ENCODE measurements around the gene PTTG1IP2.
"Not testable (repeated sequence)": the region's sequence is repeated elsewhere in the genome, so short reads cannot be mapped to it uniquely, and the experiment has no call there.

PTTG1IP2 gene

GRCh38 chr7:90469554-90469953 is at the start of gene PTTG1IP2:
Gene PTTG1IP2, plus strand, starts transcription at chr7:90469639. Its CDS starts 148 bp downstream, at chr7:90469787.
- DNase-seq (ENCODE audit: low read depth in 2 of 2, low spot score in 1 of 2) = no peak

DNA sequence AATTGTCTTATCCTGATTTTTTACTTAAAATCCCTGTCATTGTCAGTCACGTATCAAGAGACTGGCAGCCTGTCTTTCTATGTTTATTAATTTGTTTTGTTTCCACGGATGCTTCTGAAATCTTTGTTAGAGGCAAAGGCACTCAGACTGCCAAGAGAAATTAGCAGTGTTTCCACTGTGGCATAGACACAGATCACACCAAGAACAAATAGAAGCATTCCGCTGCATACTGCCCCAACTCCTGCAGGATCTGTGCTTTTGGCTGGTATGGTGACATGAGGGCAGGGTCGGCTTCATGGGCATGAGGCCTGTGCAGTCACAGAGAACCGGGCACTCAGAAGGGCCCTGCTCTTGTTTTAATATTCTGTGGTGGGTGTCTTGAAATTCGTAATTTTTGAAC is 47.8 kb upstream of the PTTG1IP2 start:
- no peak for DNase-seq (ENCODE audit: low read depth in 2 of 2, low spot score in 1 of 2)

DNA sequence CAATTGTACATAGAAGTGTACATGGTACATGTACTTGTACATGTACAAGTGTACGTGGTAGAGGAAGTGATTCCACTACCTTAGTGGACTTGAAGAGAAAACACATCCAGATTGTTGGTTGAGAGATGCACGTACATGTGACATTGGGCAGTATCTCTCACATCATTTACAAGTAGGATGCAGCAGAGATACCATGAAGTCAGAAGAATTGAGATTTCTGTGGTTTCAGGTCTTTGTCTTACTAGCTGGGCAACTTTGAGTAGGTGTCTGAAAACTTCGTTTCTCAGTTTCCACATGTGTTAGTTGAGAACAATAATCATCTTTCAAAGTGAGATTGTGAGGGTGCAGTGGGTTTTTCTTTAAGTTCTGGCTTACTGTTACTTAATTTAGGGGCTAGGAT is 44.7 kb upstream of the PTTG1IP2 start:
- DNase-seq (ENCODE audit: low read depth in 2 of 2, low spot score in 1 of 2) = no peak

DNA sequence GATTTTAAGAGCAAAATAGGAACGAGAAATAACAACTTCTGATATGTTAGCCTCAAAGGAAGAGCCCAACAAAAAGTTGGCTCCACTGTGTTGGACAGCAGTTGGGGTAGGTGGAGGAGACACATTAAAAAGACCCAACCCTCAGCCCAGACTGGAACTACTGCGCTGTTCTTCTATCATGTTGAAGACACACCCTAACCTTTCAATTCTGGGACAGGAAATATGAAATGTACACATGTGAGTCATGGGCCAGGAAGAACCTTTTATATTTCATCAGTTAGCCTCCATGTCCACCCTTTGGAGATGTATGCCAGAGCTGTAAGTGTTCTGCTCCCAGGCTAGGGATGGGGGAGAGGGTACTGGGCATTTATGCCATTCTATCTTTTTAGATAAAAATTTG is 44.1 kb upstream of the PTTG1IP2 start:
- DNase-seq (ENCODE audit: low read depth in 2 of 2, low spot score in 1 of 2) = no peak

DNA sequence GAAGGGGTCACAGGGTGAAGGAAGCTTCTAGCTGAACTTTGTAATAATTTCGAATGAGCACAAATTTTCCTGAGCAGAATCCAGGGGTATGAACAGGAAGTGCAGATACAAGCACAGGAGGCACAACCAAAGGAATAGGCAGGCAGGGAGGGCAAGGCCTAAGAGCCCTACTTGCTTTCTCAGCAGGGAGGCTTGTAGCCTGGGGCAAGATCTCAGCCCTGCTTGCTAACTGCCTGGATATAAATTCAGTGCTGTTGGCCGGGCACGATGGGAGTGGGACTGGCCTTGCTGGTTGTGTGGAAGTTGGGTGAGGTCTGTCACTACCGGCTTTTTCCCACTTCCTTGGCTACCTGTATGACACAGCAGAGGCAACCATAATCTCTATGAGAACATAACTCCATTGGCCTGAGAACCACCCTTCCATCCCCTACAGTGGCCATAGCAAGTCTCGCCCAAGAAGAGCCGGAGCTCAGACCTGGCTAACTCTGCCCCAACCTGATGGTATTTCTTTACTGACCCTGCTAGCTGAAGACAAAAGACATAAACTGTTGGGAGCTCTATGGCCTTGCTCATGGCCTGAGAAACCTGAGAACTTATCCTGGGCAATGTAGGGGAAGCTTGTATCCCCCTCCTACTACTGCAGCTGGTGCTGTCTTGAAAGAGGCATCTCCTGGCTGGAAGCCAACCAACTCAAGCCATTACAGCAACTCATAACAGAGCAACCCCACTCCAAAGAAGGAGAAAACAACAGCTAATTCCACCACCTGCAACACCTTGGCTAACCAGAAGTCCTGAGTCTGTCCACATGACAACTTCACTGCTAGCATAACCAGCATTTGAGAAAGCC is 38.6 kb upstream of the PTTG1IP2 start:
- DNase-seq (ENCODE audit: low read depth in 2 of 2, low spot score in 1 of 2) = no peak

- no peak for DNase-seq (ENCODE audit: low read depth in 2 of 2, low spot score in 1 of 2)
These were observed 36.7 kb upstream of the PTTG1IP2 start for GRCh38 chr7:90432752-90433151.

DNA sequence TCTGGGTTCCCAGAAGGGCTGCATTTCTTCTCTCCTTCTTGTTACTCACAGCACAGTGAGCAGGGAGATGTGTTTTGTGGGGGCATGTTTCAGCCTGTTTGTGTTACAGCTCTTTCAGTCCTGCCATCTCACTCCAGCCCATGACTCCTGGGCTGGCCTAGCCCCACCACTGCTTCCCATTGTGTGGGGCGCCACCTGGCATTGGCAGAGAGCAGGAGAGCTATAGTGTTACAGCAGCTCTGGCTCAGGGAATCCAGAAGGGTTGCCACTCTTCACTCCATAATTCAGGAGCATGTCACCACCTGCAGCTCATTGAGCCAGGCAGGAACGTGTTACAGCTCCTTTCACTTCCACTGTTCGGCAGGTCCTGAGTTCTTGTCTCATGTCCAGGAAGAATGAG is 36.2 kb upstream of the PTTG1IP2 start:
- DNase-seq (ENCODE audit: low read depth in 2 of 2, low spot score in 1 of 2) = no peak

- DNase-seq (ENCODE audit: low read depth in 2 of 2, low spot score in 1 of 2) = no peak
These were observed 23.8 kb upstream of the PTTG1IP2 start for GRCh38 chr7:90445633-90446032.

DNA sequence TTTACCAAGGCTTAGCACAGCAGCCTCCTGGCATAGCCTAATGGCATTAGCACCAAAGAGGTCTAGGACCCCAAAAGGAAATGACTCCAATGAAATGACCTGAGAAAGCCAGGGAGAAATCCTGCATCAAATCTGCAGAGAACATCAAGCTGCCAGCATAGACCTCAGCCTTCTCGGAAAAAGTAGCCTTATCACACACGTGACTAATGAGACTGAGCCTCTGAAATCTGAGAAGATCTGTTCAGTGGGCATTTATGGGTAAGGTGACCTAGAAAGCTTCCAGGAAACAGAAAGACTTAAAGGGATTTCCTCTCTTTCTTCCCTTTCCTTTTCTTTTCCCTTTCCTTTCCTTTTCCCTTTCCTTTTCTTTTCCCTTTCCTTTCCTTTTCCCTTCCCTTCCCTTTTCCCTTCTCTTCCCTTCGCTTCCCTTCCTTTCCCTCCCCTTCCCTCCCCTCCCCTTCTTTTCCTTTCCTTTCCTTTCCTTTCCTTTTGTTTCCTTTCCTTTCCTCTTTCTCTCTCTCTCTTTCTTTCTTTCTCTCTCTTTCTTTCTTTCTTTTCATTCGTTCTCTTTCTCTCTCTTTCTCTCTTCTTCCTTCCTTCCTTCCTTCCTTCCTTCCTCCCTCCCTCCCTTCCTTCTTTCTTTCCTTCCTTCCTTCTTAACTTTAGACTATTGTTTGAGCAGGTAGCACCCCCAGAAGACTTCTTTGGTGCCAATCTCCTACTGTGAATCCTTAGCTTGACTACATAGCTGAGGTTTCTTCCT is 23.1 kb upstream of the PTTG1IP2 start:
- no peak for DNase-seq (ENCODE audit: low read depth in 2 of 2, low spot score in 1 of 2)

DNA sequence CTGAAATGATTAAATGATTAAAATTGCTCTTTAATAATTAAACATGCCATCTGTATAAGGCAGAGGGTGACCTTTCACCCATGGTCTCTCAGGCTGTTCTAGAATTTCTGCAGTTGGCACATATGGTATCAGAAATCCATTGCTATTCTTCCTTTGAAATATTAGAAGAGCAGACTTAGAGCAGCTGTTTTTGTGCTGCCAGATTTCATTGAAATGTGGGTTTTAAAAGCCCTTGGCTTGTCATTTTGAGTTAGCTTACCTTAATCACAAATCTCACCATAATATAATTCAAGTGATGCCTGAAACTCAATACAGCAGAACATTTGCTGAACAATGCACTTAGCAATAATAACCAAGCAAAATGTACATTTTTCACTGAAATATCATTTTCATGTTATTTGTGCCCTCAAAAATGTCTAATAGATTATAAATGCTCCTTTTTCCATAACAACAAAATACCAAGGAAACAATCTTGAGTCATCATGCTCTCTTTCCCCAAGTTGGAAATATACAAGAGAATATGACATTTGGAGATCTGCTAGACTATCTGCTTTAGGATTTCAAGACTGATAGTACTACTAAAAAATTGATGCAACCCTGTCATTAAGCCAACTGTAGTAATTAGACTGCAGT is 16.1 kb upstream of the PTTG1IP2 start:
- no peak for DNase-seq (ENCODE audit: low read depth in 2 of 2, low spot score in 1 of 2)

DNA sequence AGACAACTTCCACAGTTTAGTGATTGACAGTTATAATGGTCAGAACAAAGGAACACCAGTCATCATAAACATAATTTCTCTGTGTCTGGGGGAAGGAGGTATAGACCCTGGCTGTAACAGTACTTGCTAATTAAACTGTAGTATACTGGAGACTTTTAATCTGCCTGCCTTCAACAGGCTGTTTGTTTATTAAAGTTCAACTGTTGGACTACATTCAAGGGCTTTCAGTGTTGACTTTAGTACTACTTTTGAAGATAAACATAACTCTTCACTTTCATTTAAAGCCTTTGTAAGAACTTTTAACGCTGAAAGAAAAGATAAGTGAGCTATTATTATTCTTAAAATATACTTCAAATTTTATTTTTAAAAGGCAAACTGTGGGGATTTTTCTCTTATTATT is 15.5 kb upstream of the PTTG1IP2 start:
- no peak for DNase-seq (ENCODE audit: low read depth in 2 of 2, low spot score in 1 of 2)

DNA sequence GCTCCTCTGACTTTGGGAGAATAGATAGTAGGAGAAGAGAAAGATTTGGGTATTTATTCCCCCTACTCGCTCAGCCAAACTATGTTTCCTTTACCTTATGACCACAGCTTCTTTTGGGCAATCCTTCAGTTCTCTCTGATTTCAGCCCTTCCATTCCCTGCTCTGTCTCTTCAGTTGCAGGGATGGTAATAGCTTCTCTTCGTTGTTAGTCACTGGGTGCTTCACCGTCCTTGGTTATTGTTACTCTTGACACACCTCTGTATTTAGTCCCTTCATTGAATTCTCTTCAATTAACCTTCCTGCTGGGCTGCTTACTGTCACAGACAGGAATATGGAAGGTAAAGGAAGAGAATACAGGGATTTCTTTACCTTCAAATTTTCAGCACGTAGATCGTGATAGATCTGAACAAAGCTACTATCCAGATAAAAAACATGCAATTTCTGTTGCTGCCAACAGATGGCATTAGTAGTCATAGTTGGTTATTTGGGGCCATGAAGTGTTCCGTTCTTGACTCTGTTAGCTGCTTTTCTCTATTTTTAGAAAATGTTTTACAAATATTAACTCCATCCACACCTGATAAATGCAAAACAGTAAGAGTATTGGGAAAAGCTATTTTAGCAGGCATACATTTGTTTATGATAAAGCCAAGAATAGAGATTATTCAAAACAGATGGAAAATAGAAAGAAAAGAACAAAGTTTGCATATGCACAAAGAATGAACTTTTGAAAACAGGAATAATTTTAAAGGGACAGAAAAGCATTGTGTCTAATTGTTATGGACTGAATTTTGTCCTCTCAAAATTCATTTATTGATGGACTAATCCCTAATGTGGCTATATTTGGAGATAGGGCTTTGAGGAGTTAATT is 14.0 kb upstream of the PTTG1IP2 start:
- no peak for DNase-seq (ENCODE audit: low read depth in 2 of 2, low spot score in 1 of 2)

- DNase-seq (ENCODE audit: low read depth in 2 of 2, low spot score in 1 of 2) = no peak
These were observed 11.3 kb upstream of the PTTG1IP2 start for GRCh38 chr7:90458104-90458503.

DNA sequence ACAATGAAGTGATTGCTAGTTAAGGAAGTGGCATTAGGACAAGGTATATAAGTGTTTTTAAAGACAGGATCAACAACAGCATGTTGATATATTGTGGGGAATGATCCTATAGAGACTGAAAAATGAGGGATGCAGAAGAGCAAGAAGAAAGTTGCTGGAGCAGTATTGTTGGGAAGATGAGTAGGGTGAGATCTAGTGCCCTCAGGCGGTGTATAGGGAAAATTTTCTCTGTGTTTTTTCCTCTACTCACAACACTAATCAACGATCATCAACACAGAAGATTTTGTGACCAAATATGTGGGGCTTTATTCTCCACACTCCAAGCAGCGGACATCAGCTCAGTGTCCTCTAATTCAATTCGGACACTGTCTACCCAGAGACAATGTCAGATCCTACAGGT is 9.6 kb upstream of the PTTG1IP2 start:
- DNase-seq (ENCODE audit: low read depth in 2 of 2, low spot score in 1 of 2) = no peak

DNA sequence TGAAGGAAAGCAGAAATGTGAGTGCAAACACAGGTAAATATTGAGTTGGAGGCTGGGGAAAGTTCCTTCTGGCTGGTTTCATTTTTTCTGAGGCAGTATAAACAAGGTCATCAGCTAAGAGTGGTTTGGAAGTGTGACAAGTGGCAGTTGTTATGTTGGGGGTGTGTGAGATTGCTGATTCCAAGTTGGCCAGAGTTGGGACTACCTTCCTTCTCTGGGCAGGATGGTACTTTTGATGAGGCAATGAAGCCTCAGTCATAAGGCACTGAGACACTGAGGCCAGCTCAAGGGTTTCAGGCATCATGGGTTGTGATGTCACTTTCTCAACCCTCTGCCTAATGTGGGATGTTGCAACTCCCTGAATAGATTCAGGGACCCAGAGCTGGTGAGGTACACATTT is 8.2 kb upstream of the PTTG1IP2 start:
- no peak for DNase-seq (ENCODE audit: low read depth in 2 of 2, low spot score in 1 of 2)

DNA sequence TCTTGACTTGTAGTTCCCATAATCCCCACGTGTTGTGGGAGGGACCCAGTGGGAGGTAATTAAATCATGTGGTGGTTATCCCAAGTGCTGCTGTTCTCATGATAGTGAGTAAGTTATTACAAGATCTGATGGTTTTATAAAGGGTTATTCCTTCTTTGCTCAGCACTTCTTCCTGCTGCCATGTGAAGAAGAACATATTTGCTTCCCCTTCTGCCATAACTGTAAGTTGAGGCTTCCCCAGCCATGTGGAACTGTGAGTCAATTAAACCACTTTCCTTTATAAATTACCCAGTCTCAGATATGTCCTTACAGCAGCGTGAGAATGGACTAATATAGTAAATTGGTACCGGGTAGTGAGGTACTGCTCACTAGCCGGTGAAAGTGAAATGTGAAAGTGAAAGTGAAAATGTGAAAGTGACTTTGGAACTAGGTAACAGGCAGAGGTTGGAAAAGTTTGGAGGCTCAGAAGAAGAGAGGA is 6.2 kb upstream of the PTTG1IP2 start:
- not testable (repeated sequence) for DNase-seq (ENCODE audit: low read depth in 2 of 2, low spot score in 1 of 2)

DNA sequence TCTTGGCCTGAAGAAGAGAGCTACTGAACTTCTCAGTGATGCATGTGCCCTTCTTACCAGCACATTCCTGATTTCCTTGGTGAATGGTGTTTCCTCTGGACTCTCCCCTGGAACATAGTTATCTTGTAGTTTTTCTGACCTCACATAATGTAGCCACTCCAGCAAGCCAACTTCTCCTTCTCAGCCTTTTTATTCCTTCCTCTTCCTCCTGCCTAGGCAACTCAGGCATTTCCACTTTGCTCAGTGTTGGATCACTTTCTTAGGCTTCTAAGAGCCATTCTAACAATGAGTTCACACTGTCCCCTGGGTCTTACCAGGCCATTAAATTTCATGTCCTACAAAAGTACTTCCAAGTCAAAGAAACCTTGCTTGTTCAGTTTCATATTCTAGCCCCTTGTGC is 3.6 kb upstream of the PTTG1IP2 start:
- DNase-seq (ENCODE audit: low read depth in 2 of 2, low spot score in 1 of 2) = no peak

GRCh38 chr7:90472805-90473540 is 3.5 kb downstream of the PTTG1IP2 start:
- DNase-seq (ENCODE audit: low read depth in 2 of 2, low spot score in 1 of 2) = no peak

GRCh38 chr7:90473814-90474213 is 4.4 kb downstream of the PTTG1IP2 start:
- DNase-seq (ENCODE audit: low read depth in 2 of 2, low spot score in 1 of 2) = no peak

All from stimulated activated CD8-positive, alpha-beta memory T cell treated with anti-CD3 and anti-CD28 coated beads, Interleukin-4, amount 100 ng/mL, for 4 hours (primary cell).